ENCODE measurements around the gene UBTD1.
A peak's percentile ranks its signal among the peaks of the same experiment; 100 is the strongest.

UBTD1 gene

DNA sequence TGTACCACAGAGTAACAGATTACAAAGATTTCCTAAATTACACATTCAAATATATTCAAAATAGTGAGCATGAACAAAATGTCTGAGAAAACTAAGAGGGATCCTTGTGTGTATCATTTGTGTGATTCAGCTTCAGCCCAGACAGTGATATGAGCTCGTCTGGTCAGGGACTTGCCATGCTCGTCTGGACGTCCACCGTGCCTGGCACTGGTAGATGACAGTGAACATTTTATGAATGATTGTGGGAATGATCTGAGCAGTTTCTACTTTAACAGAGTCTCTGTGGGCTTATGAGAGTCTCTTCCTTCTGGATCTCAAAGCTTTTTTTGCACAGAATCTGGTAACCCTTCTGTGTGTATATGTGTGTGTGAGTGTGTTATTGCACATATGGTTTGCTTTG is 39.7 kb downstream of the UBTD1 start:
- Histone ChIP-seq H3K27ac (peak overlapping the region; percentile 4 to 94), H3K4me3 (no peak overlapping the region)
- TF ChIP-seq, protein P1, sequence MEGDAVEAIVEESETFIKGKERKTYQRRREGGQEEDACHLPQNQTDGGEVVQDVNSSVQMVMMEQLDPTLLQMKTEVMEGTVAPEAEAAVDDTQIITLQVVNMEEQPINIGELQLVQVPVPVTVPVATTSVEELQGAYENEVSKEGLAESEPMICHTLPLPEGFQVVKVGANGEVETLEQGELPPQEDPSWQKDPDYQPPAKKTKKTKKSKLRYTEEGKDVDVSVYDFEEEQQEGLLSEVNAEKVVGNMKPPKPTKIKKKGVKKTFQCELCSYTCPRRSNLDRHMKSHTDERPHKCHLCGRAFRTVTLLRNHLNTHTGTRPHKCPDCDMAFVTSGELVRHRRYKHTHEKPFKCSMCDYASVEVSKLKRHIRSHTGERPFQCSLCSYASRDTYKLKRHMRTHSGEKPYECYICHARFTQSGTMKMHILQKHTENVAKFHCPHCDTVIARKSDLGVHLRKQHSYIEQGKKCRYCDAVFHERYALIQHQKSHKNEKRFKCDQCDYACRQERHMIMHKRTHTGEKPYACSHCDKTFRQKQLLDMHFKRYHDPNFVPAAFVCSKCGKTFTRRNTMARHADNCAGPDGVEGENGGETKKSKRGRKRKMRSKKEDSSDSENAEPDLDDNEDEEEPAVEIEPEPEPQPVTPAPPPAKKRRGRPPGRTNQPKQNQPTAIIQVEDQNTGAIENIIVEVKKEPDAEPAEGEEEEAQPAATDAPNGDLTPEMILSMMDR (IDR thresholded peaks at IDR 0.05), result no peak
- DNase-seq (ENCODE audit: low spot score), result no peak

DNA sequence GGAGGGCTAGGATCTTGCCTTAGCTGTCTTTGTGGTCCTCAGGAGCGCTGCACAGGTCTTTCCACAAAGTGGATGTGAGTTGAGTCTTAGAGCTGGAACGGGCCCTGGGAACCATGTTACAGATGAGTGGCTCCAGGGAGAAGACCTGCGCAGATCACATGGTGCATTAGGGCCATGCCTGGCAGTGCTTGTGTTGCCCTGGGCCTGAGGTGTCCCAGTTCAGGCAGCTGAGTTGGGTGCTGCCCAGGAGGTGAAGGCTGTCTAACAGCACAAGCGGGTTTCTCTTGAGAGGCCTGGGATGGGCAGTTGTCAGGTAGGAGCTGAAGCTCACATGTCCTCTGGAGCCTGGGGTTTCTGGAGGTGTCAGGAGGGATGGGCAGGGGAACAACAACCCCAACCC is 40.1 kb downstream of the UBTD1 start:
- DNase-seq (ENCODE audit: low spot score), result no peak
- H3K4me3 ChIP-seq, result no peak overlapping the region
- H3K27ac ChIP-seq, result peak overlapping the region; percentile 4 to 94
- TF ChIP-seq, protein P1 (IDR thresholded peaks at IDR 0.05), result no peak

DNA sequence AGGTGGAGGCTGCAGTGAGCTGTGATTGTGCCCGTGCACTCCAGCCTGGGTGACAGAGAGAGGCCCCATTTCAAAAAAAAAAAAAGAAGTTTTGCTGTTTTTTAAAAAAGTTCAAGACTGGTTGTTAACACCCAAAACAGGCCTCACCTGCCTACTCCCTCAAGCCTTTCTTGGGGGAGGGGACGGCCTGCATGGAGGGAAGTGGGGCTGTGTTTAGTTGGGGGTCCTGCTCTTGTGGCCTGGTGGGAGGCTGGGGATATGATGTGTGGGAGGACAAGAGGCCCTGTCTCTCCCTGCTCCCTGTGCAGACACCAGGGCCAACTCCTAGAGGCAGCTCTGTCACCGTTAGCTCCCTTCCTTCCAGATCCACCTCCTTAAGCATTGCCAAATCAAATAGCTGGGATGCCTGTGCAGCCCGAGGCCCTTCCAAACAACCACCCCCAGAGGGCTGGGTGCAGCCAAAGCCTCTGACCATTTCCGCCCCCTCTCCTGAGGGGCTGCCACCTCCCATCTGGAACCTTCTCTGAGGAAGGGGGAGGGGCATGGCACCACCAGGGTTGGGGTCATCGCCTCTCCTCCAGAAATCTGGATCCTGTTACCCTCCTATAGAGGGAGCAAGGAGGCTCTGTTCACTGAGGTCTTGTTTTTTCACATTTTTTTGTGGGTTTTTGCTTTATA is 40.9 kb downstream of the UBTD1 start:
- DNase-seq (ENCODE audit: low spot score), result peak; percentile 81
- TF ChIP-seq, protein P1 (IDR thresholded peaks at IDR 0.05), result no peak
- no peak overlapping the region for H3K4me3 ChIP-seq
- peak overlapping the region; percentile 4 to 94 for H3K27ac ChIP-seq

DNA sequence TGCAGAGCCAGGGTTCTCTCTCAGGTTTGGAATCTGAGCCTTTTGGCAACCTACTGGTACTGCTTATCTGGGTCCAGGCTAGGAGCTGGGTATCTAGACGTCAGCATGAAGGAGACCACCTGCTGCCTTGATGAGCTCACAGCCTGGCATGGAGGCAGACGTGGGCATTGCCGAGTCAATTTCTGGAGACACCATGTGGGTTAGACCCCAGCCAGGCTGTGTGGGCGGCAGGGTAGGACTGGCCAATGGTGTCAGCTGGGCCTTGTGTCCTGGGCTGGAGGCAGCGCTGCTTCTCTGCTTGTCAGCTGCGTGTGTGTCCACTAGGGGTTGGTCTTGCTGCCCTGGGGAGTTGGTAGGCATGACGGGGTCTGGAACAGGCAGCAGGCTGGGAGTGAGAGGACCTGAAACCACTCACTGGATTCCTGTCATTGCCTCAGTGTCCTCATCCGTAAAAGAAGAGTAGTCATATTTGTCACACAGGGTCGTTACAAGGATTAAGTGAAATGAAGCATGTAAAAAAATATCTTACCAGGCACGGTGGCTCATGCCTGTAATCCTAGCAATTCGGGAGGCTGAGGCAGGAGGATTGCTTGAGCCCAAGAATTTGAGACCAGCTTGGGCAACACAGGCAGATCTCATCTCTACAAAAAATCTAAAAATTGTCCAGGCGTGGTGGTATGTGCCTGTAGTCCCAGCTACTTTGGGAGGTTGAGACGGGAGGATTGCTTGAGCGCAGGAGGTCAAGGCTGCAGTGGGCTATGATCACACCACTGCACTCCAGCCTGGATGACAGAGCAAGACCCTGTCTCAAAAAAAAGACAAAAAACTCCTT is 42.2 kb downstream of the UBTD1 start:
- Histone ChIP-seq H3K4me3 (no peak overlapping the region), H3K27ac (peak overlapping the region; percentile 55 to 94)
- TF ChIP-seq, protein P1 (IDR thresholded peaks at IDR 0.05), result no peak
- DNase-seq (ENCODE audit: low spot score), result no peak

DNA sequence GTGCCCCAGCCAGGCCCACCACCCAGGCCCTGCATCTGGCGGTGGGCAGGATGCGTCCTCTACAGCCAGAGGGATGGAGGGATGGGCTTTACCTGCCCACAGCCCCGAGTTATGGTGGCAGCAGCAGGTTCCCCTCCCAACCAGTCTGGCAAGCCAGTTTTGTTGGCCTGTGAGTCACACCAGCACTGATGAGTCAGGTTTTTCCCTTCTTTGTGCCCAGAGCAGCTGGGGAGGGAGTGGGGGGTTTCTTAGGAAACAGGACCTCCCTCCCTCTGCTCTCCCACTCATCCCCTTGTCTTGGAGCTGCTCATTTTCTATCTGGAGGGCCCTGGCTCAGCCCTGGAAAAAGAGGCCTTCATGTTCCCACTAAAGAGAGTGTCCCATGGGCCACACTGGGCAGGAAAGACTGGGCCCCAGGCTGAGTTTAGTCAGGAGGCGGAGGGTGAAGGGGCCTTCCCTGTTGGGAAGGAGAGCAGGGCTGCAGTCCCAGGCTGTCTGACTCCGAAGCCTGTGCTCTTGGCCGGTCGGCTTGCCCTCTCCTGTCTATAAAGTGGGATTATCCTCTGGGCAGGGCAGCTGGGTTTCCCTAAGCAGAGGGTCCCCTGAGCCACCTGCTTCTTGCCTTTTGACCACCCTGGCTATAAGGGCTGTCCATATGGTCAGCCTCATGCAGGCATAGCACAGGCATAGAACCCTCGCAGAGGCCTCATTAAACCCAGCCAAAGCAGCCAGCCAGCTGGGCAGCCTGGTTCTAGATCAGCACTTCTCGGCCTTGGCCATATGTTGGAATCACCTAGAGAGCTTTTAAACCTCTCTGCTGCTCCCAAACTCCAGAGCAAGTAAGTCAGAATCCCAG is 43.7 kb downstream of the UBTD1 start:
- DNase-seq (ENCODE audit: low spot score), result peak; percentile 91
- H3K27ac ChIP-seq, result peak overlapping the region; percentile 91 to 94
- TF ChIP-seq, protein P1 (IDR thresholded peaks at IDR 0.05), result no peak

DNA sequence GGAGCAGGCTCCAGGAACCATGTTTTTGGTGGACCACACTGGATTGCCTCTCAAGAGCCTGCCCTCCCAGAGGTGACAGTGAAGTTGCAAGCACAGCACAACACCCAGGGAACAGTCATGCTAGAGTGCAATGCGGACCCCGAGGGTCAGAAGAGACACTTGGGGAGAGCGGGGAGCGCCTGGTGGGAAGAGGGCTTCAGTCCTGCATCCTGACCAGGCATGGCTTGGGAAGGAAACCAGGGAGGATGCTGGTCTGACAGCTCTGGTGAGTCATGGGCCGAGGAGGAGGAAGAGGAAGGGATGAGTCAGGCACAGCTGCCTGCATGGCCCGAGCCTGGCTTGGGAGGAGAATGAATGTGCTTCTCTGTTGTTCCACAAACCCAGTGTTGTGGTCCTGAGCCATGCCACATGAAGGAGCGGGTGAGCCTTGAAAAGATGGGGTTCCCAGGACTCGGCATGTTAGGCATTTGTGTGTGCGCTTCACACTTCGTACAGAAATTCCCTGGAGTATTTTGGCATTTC is 44.4 kb downstream of the UBTD1 start:
- TF ChIP-seq, protein P1 (IDR thresholded peaks at IDR 0.05), result no peak
- H3K27ac ChIP-seq, result peak overlapping the region; percentile 91 to 94
- peak overlapping the region; percentile 32 for H3K4me3 ChIP-seq
- peak; percentile 91 for DNase-seq (ENCODE audit: low spot score)

More for the DNA sequence above, 43.7 kb downstream of the UBTD1 start:
- peak overlapping the region; percentile 36 for H3K4me3 ChIP-seq
